Measurements from ENCODE around the gene GDPD2. TPM values are rescaled to one million over a fixed set of nuclear protein-coding genes. Genes with fewer than 3 reads are reported as not detected.

Gene GDPD2
- total and polyA plus RNA-seq, 2 donors = 0.15 to 0.21 TPM

DNA sequence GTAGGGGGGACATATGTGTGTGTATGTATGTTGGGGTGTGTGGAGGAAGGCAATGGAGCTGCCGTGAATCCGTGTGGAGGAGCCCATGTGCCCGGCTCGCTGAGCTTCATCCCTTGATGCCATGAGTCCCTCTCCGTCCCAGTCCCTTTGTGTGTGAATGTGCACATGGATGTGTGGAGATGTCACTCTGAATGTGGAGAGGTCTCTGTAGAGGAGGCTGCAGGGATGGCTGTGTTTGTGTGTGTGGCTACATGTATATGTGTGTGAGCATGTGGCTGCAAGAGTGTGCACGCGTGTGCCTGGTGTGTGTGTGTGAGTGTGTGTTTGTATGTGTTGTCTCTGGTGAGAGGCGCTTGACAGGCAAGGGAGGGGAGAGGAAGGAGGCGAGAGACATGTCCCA, 22.8 kb downstream of the GDPD2 start:
- WGBS = 78% methylated on average over 9 of the region's 9 CpGs
- H3K36me3 ChIP-seq (ENCODE audit: insufficient read depth) = no peaks in the 10 kb centered on the region
- H3K27ac ChIP-seq (ENCODE audit: low read depth) = no peak overlapping the region
- no peak for DNase-seq (ENCODE audit: extremely low spot score)
- no peak overlapping the region for H3K4me3 ChIP-seq (ENCODE audit: low read depth, low read length)
- H3K4me1 ChIP-seq (ENCODE audit: insufficient read depth) = no peaks in the 10 kb centered on the region

DNA sequence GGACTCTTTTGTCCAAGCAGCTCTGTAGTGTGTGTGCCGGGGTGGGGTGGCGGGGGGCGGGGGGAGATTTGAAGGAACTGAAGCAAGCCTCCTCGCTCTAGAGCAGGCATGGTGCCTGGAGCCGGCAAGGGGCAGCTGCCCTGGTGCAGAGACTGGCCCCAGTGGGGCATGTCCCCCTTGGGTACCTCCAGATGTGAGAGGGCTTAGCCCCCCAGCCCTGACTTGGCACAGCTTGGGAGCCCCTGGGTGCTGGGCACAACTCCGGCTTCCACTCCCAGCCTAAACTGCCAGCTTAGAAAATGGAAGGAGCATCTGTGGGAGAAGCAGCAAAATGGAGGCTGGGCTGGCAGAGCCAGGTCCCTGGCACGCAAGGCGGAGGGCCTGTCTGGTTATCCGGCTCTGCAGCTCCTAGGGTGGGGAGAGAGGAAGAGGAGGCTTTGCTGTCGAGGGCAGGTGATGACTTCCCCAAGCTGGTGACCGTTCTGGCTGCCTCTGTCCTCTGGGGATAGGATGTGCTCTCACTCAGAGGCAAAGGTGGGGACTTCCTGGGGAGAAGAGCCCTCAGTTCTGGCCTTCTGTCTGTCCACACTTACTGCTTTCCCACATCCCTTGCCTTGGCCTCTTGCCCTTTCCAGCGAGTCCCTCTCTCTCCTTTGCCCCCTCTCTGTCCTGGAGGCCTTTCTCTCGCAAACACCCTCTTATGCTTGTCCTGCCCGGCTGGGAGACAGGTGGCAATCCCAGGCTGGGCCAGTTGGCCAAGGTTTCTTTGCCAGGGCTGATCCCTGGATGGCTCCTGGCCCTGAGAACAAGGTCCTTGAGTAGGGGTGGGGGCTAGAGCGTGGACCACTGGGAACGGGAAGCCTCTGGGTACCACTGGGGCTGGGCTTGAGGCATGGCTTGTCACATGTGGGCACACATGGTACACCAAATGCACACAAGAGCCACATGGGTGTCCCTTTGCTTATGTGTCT, 23.6 kb downstream of the GDPD2 start:
- Histone ChIP-seq H3K4me1 (ENCODE audit: insufficient read depth) (no peaks in the 10 kb centered on the region), H3K27ac (ENCODE audit: low read depth) (no peak overlapping the region), H3K4me3 (ENCODE audit: low read depth, low read length) (no peak overlapping the region), H3K36me3 (ENCODE audit: insufficient read depth) (no peaks in the 10 kb centered on the region)
- no peak for DNase-seq (ENCODE audit: extremely low spot score)
- WGBS = 80% methylated on average over 16 of the region's 16 CpGs

DNA sequence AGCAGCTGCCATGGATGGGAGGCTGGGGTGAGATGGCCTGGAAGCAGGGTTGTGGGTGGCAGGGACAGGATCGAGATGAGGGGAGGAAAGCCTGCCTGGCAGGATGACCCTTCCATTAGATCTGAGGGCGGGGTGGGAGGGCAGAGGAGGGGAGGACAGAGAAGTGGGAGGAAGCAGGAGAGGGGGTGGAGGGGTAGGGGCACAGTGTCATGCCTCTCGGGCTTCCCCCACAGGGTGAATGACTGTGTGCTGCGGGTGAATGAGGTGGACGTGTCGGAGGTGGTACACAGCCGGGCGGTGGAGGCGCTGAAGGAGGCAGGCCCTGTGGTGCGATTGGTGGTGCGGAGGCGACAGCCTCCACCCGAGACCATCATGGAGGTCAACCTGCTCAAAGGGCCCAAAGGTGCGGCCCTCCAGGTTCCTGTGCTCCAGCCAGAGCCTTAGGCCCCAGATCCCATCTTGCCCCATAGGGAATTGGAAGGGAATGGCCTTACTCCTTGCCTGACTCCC, 26.4 kb downstream of the GDPD2 start:
- 93% methylated on average over 14 of the region's 14 CpGs for WGBS

DNA sequence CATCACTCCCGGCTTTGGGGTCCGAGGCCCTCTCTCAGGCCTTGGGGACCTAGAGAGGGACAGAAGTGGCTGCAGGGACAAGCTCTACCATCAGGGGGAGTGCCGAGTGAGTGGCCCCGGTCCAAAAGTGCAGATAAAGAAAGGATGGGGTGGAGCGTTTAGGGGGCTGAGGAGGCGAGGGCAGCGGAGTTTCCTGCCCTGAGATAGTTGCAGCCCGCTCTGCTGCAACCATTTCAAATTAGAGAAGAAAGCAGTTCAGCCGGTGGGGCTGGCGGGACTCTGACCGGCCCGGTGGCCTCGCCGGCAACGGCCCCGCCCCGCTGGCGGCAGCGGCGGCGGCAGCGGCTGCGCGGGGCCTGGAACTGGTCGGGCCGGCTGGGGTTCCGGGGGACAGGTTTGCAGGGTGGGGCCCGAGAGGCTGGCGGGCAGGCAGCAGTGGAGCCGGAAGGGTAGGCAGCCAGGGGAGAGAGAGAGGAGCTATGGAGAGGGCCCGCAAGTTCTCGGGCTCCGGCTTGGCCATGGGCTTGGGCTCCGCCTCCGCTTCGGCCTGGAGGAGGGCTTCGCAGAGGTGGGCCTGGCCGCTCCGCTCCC, 29.1 kb downstream of the GDPD2 start:
- no peak for DNase-seq (ENCODE audit: extremely low spot score)

More for the DNA sequence above, 26.4 kb downstream of the GDPD2 start:
- H3K36me3 ChIP-seq (ENCODE audit: insufficient read depth) = no peaks in the 10 kb centered on the region
- H3K4me3 ChIP-seq (ENCODE audit: low read depth, low read length) = no peak overlapping the region
- DNase-seq (ENCODE audit: extremely low spot score) = no peak
- no peak overlapping the region for H3K27ac ChIP-seq (ENCODE audit: low read depth)
- no peaks in the 10 kb centered on the region for H3K4me1 ChIP-seq (ENCODE audit: insufficient read depth)

DNA sequence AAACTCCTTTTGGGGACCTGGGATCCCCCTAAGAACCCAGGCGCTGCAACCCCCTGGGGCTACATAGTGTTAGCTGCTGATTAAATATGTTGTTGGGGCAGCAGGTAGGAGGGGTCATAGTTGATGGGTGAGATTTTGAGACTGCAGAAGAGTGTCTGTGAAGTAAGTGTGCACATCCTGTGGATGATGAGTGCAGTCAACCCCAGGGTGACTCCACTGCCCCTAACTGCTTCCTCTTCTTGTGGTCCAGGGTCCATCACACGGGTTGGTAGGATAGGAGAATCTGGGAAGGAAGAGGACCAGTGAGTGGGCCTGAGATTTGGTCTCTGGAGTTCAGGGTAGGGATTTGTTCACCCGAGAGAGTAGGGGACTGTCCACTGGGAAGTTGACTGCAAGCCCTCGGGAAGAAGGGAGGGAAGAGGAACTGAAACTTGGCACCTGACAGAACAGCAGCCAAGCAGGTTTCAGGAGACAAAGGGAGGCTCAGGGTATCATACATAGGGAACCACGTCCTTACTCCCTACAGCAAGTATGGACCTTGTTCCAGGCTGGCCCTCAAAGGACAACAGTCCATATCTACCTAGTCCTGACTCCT, 30.0 kb downstream of the GDPD2 start:
- H3K27ac ChIP-seq (ENCODE audit: low read depth) = no peak overlapping the region
- no peak for DNase-seq (ENCODE audit: extremely low spot score)
- peak overlapping the region; percentile 50 for H3K4me3 ChIP-seq (ENCODE audit: low read depth, low read length)
- H3K4me1 ChIP-seq (ENCODE audit: insufficient read depth) = no peaks in the 10 kb centered on the region
- 62% methylated on average over 5 of the region's 5 CpGs for WGBS
- no peaks in the 10 kb centered on the region for H3K36me3 ChIP-seq (ENCODE audit: insufficient read depth)

More for the DNA sequence above, 29.1 kb downstream of the GDPD2 start:
- no peaks in the 10 kb centered on the region for H3K4me1 ChIP-seq (ENCODE audit: insufficient read depth)
- peak overlapping the region; percentile 50 for H3K4me3 ChIP-seq (ENCODE audit: low read depth, low read length)
- no peak overlapping the region for H3K27ac ChIP-seq (ENCODE audit: low read depth)
- no peaks in the 10 kb centered on the region for H3K36me3 ChIP-seq (ENCODE audit: insufficient read depth)
- WGBS = under 1% methylated on average over 39 of the region's 39 CpGs

DNA sequence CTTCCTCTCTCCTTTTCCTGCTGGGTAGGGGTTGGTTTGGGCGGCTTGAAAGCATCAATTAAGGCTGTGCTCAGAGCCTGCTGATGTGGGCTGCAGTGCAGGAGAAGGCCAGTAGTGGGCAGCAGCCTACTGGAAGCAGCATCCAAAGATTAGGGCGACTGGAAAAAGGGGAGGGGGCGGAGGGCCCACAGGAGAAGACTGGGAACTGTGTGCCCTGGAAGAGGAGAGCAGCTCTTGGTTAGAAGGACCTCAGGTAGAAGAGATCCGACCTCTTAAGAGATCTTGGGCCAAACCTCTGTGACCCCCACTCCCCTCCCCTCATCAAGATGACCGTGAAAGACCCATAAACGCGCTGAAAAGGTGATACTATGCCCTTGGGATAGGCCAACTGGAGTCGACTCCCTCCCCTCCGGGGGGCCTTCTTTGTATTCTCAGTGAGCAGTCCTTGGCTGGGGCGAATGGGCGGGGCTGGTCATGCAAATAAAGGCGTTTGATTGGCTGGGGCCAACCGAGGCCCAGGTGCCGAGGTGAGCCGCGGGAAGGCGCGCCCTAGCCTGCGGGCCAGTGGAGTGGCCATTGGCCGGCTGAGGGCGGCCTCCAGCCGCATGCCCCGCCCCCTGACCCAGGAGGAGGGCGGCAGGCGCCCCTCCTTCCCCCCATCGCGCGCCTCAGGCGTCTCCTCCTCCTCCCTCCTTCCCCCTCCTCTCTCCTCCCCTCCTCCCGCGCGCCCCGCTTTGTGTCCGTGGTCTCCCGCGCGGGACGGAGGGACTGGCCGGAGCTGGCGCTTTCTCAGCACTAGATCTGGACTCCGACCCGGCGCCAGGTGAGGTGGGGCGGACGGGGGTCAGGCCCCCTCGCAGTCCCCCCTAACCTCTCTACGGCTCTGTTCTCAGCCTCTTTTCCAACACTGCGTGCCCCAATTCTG, 31.6 kb downstream of the GDPD2 start:
- WGBS = 2% methylated on average over 46 of the region's 48 CpGs
- Histone ChIP-seq H3K4me3 (ENCODE audit: low read depth, low read length) (peak overlapping the region; percentile 73), H3K27ac (ENCODE audit: low read depth) (peak overlapping the region; percentile 93)

DNA sequence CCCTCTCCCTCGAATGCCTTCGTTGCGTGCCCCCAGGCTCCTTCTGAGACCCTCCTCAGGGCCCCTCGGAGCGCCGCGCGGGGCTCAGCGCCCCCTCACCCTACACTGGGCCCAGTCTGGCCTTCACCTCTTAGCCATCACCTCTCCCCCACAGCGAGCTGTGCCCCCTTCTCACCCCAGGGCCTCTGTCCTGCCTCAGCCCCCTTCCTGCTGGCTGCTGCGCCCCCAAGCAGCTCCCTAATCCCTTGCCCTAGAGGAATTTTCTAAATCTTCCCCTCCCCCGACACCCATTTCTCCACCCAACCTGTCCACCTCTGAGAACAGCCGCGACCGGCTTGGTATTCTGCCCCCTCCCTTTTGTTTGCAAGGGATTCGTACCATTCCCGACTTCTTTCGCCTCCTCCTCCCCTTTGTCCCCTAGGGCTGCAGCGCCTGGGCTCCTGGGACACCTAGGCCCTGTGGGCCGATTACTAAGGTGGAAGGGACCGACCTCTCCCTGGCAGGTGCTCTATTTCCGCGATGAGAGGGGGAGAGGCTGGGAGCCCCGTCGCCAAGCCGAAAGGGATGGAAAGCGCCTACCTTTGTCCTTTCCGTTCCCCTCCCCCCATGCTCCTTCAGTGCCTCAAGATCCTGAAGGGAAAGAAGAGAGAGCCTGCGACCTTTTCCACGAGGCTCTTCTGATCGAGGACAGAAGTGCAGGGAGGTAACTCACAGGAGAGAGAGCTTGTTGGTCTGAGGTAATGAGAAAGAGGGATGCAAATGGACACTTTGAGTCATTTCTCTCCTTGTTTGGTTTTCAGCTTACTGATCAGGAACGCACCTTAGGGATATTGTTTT, 32.5 kb downstream of the GDPD2 start:
- peak overlapping the region; percentile 73 for H3K4me3 ChIP-seq (ENCODE audit: low read depth, low read length)
- H3K36me3 ChIP-seq (ENCODE audit: insufficient read depth) = no peaks in the 10 kb centered on the region

More for the DNA sequence above, 31.6 kb downstream of the GDPD2 start:
- no peak for DNase-seq (ENCODE audit: extremely low spot score)
- H3K4me1 ChIP-seq (ENCODE audit: insufficient read depth) = no peaks in the 10 kb centered on the region
- no peaks in the 10 kb centered on the region for H3K36me3 ChIP-seq (ENCODE audit: insufficient read depth)

DNA sequence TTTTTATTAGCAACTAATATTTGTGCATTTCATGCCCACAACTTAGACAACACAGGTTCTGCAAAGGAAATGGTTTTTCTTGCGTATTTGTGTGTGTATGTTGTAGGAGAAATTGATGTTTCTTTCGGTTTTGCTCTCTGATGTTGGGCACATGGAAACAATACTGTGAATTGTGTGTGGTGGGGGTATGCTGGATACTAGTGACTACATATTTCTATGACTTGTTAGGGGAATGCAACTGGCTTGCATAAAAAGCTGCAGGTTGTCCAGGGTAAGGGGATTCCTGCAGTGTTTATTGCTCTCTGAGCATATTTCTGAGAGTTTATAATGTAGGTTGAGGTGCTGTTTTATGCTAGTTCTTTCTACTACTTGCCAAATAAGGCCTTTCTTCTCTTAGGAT, 33.1 kb downstream of the GDPD2 start:
- WGBS = 45% methylated on average over 2 of the region's 2 CpGs
- DNase-seq (ENCODE audit: extremely low spot score) = no peak
- no peaks in the 10 kb centered on the region for H3K36me3 ChIP-seq (ENCODE audit: insufficient read depth)
- H3K4me1 ChIP-seq (ENCODE audit: insufficient read depth) = no peaks in the 10 kb centered on the region
- H3K27ac ChIP-seq (ENCODE audit: low read depth) = no peak overlapping the region
- H3K4me3 ChIP-seq (ENCODE audit: low read depth, low read length) = peak overlapping the region; percentile 73

More for the DNA sequence above, 32.5 kb downstream of the GDPD2 start:
- DNase-seq (ENCODE audit: extremely low spot score) = no peak
- H3K27ac ChIP-seq (ENCODE audit: low read depth) = peak overlapping the region; percentile 93
- 13% methylated on average over 32 of the region's 32 CpGs for WGBS
- no peaks in the 10 kb centered on the region for H3K4me1 ChIP-seq (ENCODE audit: insufficient read depth)

DNA sequence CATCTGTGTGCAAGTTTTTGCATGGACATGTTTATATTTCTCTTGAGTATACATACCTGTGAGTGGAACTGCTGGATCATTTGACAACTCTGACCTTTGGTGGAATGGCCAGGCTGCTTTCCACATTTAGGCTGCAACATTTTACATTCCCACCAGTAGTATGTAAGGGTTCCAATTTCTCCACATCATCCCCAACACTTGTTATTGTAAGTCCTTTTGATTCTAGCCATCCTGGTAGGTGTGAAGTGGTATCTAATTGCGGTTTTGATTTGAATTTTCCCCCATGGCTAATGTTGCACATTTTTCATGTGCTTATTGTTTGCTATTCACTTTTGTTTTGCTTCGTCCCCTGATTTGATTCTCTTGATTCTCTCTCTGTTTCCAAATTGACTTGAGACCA, 37.9 kb downstream of the GDPD2 start:
- no peak overlapping the region for H3K27ac ChIP-seq (ENCODE audit: low read depth)
- DNase-seq (ENCODE audit: extremely low spot score) = no peak
- H3K4me3 ChIP-seq (ENCODE audit: low read depth, low read length) = no peak overlapping the region
- no peaks in the 10 kb centered on the region for H3K36me3 ChIP-seq (ENCODE audit: insufficient read depth)
- no peaks in the 10 kb centered on the region for H3K4me1 ChIP-seq (ENCODE audit: insufficient read depth)
- 98% methylated on average over 2 of the region's 2 CpGs for WGBS

DNA sequence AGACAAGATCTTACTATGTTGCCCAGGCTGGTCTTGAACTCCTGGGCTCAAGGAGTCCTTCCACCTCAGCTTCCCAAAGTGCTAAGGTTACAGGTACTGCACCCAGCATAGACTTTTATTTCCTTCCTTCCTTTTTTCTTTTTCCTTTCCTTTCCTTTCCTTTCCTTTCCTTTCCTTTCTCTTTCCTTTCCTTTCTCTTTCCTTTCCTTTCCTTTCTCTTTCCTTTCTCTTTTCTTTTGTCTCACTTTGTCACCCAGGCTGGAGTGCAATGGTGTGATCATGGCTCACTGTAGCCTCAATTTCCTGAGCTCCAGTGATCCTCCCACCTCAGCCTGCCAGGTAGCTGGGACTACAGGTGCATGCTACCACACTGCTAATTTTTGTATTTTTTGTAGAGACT, 40.9 kb downstream of the GDPD2 start:
- no peaks in the 10 kb centered on the region for H3K4me1 ChIP-seq (ENCODE audit: insufficient read depth)
- DNase-seq (ENCODE audit: extremely low spot score) = no peak
- no peak overlapping the region for H3K4me3 ChIP-seq (ENCODE audit: low read depth, low read length)
- H3K27ac ChIP-seq (ENCODE audit: low read depth) = no peak overlapping the region
- H3K36me3 ChIP-seq (ENCODE audit: insufficient read depth) = no peaks in the 10 kb centered on the region

DNA sequence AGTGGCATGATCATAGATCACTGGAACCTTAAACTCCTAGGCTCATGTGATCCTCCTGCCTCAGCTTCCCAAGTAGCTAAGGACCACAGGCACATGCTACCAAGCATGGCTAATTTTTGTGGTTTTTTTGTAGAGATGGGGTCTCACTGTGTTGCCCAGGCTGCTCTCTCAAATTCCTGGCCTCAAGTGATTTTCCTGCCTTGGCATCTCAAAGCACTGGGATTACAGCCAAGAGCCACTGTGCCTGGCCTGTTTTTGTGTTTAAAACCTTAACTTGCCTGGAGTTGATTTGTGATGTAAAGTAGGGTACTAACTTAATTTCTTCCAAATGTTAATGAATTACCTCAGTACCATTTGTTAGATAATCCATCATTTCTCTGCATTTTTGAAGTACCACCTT, 43.9 kb downstream of the GDPD2 start:
- no peak for DNase-seq (ENCODE audit: extremely low spot score)
- Histone ChIP-seq H3K36me3 (ENCODE audit: insufficient read depth) (no peaks in the 10 kb centered on the region), H3K27ac (ENCODE audit: low read depth) (no peak overlapping the region), H3K4me1 (ENCODE audit: insufficient read depth) (no peaks in the 10 kb centered on the region), H3K4me3 (ENCODE audit: low read depth, low read length) (no peak overlapping the region)

DNA sequence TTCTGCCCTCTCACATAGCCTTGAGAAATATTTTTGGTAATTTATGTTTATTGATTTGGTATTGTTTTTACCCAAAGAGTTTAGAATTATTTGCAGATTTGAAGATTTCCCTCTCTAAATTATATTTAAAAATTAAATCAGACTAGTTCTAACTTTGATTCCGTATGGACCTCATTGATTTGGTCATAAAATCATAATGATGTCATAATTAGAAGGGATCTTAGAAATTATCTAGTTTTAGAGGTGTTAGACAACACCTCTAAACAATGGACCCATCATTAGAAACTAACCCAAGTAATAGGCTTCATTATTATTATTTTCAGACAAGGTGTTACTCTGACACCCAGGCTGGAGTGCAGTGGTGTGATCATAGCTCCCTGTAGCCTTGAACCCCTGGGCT, 45.6 kb downstream of the GDPD2 start:
- Histone ChIP-seq H3K4me3 (ENCODE audit: low read depth, low read length) (no peak overlapping the region), H3K27ac (ENCODE audit: low read depth) (no peak overlapping the region), H3K4me1 (ENCODE audit: insufficient read depth) (no peaks in the 10 kb centered on the region), H3K36me3 (ENCODE audit: insufficient read depth) (no peaks in the 10 kb centered on the region)
- no peak for DNase-seq (ENCODE audit: extremely low spot score)
- WGBS = 91% methylated on average over 1 of the region's 1 CpG

Data from urinary bladder (tissue), 4 donors.